T-helper 22 cell (primary cell): ENCODE results near the gene RAI1.
"Not testable (repeated sequence)": the region's sequence is repeated elsewhere in the genome, so short reads cannot be mapped to it uniquely, and the experiment has no call there.

ENCODE experiments used
- DNase-seq: peaks from one replicate; pipeline ENCODE4 v3.0.0-alpha.2; 2020; ENCODE audit warnings: low read depth

Gene RAI1

DNA sequence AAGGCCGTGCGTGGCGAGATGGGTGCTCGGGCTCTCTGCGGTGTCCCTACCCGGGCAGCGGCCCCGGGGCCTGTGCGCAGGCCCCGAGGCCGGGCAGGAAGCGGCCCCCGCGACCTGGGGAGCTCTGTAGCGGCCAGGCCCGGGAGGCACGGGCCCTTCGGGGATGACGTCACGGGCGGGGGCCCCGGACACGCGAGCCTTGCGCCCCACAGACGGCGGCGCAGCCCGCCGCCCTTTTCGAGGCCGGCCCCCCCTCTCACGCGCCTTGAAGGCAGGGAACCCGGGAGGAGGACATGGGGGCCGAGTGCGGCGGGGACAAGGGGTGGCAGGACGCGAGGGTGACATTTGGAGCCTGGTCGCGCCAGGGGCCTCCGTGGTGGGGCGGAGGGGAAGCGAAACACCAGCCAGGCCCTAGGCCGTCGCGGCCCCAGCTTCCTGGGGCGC, 1.1 kb downstream of the RAI1 start:
- peak; percentile 31 for DNase-seq

DNA sequence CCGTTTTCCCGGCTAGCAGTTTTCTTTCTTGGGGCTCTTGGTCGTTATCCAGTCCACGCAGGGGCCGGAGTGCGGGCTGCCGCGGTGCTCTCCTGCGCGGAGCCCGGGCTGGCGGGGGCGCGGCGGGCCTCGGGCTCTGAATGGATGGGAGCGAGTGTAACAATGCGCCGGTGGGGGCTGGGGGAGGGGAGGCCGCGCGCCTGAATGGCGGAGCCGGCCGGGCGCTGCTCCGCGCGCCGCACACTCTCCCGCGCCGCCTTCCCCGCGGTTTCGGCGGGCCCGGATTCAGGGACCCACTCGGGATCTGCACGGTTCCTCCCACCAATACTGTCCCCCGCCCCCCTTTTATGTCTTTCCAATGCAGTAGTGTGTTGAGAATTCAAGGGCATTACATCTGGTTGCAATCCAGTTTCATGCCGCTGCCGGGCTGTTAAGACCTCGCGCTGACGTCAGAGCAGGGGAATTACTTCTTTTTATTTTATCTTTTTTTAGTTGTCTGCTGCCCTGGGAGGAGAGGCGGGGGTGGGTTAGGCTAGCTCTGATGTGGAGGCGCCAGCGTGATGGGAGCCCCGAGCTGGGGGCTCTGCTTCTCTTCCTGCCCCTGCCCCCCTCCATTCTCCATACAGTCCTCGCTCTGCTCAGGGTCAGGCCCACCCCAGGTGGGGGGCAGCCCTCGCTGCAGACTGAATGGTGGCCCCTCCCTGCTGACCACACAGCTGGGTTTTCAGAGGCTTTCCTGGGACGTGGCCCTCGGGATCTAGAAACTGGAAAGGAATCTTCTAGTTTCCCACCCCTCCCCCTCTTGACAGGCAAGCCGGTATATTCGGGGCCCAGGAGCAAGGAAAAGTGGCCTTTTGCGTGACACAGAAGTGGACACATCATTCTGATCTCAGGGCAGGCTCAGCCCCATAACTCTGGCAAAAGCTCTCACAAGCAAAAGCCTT, 1.8 kb downstream of the RAI1 start:
- peak; percentile 57 for DNase-seq

DNA sequence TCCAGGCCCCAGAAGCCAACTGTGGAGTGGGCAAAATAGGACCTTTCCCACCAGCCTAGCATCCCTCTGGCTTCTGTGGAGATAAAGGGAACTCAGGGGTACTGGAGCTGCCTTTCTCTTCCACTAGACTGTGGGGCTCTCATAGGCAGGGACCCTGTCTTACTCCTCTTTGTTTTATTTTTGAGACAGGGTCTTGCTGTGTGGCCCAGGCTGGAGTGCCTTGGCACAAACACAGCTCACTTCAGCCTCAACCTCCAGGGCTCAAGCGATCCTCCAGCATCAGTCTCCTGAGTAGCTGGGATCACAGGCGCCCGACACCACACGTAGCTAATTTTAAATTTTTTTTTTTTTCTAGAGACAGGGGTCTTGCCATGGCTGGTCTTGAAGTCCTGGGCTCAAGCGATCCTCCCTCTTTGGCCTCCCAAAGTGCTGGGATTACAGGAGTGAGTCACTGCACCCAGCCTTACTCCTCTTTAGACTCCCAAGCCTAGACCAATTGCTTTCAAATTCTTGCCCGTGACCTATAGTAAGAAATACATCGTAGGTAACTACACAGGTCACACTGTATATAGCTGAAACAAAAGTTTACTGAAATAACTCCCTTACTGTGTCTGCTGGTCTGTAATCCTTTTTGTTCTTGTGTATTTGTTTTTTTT, 2.6 kb downstream of the RAI1 start:
- DNase-seq = no peak

- DNase-seq = no peak
These were observed 3.9 kb downstream of the RAI1 start for GRCh38 chr17:17684906-17685774.

GRCh38 chr17:17685775-17686291, 4.6 kb downstream of the RAI1 start:
- no peak for DNase-seq

DNA sequence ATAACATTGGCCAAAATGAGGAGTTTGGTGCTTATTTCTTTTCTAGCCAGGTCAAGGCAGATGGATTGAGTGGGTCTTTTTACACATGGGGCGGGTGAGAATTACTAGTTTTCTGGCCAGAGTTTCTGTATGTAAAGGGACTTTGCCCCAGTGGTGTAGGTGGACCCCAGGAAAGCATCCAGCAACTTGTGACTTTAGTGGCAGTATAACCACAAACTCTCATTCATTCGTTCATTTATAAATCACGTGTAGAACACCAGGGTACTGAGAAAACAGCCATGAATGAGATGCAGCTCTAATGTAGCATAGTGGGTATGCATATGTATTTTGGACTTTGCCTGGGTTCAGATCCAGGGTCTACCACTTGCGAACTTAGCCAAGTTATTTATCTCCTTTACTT, 8.1 kb downstream of the RAI1 start:
- no peak for DNase-seq

DNA sequence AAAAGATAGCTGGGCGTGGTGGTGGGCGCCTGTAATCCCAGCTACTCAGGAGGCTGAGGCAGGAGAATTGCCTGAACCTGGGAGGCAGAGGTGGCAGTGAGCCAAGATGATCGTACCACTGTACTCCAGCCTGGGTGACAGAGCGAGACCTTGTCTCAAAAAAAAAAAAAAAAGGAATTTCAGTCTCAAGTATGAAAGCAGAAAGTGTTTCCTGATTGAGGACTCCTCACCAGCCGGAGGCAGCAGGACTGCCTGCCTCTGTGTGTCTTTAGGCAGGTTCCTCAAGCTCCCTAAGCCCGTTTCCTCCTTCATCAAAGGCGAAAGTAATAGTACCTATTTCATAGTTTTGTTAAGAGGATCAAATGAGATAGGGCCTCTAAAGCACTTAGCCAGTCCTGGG, 9.0 kb downstream of the RAI1 start:
- DNase-seq = not testable (repeated sequence)

GRCh38 chr17:17691468-17692263, 10.4 kb downstream of the RAI1 start:
- DNase-seq = no peak

DNA sequence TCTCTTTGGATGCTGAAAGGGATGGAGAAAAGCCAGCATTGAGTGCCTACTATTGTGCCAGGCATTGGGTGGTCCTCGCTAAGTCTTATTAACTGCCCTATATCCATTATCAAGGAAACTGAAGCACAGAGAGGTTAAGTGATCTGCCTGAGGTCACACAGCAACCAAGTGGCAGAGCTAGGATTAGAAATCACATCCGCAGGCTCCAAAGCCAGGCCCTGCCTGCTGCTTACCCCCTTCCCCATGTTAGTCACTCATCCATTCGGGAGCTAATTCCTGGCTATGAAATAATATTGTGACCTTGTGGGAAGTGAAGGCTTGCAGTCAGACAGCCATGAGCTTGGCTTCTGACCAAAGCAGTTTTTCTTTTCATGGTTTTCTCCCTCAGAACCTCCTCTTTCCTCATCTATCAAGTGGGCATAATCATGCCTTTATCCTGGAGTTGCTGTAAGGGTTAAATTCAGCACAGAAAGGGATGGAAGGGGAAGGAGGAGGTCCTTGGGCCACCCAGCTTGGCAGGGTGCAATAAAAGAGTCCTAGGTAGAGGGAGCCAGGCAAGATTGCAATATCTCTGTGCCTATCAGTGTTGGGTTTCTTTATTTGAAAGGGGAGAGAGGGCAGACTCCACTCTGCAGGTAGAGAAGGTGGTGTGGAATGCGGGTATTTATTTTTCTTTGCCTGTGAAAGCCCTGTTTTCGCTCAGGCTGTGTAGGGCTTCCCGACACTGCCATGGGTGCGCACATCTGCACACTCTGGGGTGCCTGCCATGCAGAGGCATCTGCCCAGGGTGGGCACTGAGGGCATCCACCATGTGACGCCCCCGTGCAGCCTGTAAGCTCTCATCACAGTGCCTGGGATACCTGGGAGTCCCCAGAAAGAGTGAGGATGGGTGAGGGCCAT, 11.3 kb downstream of the RAI1 start:
- DNase-seq = no peak

DNA sequence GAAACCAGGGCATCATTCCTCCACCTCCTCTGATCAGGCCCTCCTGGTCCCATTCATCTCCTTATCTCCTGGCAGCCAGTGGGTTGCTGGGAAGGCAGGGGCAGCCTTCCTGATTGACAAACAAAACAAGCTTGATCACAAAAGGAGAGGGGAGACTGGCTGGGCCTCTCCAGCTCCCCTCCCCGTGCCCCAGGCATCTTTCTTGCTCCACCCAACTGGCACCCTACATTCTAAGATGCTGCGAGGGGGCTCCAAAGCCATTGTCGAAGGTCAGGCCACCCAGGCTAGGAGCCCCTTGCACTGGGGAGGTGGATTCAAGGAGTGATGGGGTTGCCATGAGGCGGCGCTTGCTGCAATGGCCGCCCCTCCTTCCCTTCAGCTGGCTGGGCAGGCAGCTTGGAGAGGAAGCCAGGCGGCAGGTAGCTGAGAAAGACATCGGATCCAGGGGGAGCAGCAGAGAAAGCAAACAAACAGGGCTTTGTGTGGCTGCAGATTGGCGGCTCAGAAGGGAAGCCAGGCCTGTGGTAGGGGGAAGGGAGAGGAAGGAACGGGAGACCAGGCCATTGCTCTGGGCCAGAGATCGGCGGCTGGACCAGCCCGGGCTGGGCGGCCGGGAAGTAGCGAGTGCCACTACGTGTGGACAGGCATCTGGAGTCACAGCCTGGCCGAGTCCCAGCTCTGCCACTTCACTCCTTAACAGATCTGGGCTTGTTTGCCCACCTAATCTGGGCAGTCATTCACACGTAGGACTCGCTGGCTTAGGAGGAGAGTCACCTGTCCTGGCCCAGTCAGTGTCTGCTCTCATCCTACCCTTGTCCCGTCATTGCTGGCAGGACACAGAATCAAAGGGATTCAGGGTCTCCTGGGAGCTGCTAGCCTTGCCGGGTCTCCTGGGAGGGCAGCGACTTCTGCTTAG, 12.3 kb downstream of the RAI1 start:
- no peak for DNase-seq

GRCh38 chr17:17694169-17695081, 13.2 kb downstream of the RAI1 start:
- peak; percentile 67 for DNase-seq

GRCh38 chr17:17696085-17696484, 14.8 kb downstream of the RAI1 start:
- no peak for DNase-seq

GRCh38 chr17:17696882-17697633, 15.8 kb downstream of the RAI1 start:
- no peak for DNase-seq

GRCh38 chr17:17698371-17698770, 17.1 kb downstream of the RAI1 start:
- no peak for DNase-seq

DNA sequence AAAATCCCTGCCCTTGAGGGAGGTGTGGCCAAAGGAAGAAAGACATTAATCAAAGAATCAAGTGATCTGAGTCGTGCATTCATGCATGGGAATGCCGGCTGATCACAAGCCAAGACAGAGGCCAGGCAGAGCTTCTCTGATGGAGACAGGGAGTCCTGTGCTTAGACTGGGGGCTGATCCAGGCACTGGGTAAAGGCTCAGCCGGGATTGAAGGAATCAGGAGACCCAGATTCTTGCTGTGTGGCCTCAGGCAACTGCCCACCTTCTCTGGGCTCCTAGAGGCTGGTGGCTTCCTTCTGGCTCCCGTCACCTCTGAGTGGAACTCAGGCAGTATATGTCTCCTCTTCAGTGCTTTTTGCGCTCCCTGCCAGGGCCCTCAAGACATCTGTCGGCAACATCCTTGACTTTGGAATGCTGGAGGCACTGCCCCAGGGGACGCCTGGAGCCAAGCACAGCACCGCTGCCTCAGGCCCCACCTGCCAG, 17.7 kb downstream of the RAI1 start:
- no peak for DNase-seq

DNA sequence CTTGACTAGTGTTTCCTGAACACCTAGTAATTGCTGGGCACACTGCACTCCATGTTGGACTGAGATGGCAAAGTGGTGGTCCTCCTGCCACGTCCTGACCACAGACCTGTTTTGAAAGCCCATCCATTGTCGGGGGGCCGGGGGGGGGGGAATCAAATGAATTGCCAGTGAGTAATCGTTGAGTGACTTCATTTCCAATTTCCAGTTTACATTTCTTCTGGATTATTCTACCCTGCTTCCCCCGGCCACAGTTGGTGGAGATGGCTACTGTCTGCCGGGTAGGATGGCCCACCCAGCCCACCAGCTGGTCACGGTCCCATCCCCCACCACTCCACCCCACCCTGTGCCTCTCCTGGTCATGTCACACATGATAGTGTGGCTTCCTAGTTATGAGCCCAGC, 18.2 kb downstream of the RAI1 start:
- DNase-seq = no peak
